ENCODE data around the gene ISG20. TPM values are rescaled to one million over a fixed set of nuclear protein-coding genes. Genes with fewer than 3 reads are reported as not detected.
"Not testable (repeated sequence)": the region's sequence is repeated elsewhere in the genome, so short reads cannot be mapped to it uniquely, and the experiment has no call there.

Gene ISG20
- polyA plus RNA-seq, 2 of the 4 experiments (the other 2 are of a cell fraction), result 7.2 to 47.4 TPM

- no peaks in the 10 kb centered on the region for H3K9me3 ChIP-seq
- CTCF ChIA-PET, result interaction anchor here (0.7 to 1.6 kb wide), 8 partner anchors 10 to 241 kb away, joined by 3 to 6 read pairs (median 4); no protein-coding TSS in a partner anchor
- peak overlapping the region; percentile 87 to 92 for H3K27ac ChIP-seq
- POLR2A ChIA-PET, result interaction anchor here (0.6 to 1.4 kb wide), 4 partner anchors 144 to 453 kb away, joined by 3 to 17 read pairs (median 8); partner anchors contain the start of genes MRPL46 and MRPS11
- peak overlapping the region; percentile 81 for H3K4me2 ChIP-seq
- peak overlapping the region; percentile 31 for H3K4me3 ChIP-seq
- FAIRE-seq (no peak), DNase-seq (ENCODE audit: low read depth in 1 of 2, low spot score in 1 of 2) (no peak), ATAC-seq (peak; percentile 55 to 62)
- 20% methylated on average over 7 of the region's 7 CpGs for WGBS (ENCODE audit: missing lambda C conversion rate)
- peaks cover 55% of the 10 kb centered on the region for H3K4me1 ChIP-seq
- no peak; the same call in 1 of the 2 replicates for TF ChIP-seq TP53 (CRISPR knock-in tag; IDR thresholded peaks at IDR 0.05)
- 0 out of 2 replicates have a peak, but pooled peaks have one; percentile 6 for TF ChIP-seq ZSCAN20 (CRISPR knock-in tag; IDR thresholded peaks at IDR 0.05)
- 0 out of 2 replicates have a peak, but pooled peaks have one; percentile 49 for TF ChIP-seq TFCP2L1 (CRISPR knock-in tag; IDR thresholded peaks at IDR 0.05)
- 0 out of 2 replicates have a peak, but pooled peaks have one; percentile 55 for TF ChIP-seq HOXB5 (CRISPR knock-in tag; IDR thresholded peaks at IDR 0.05)
- TF ChIP-seq MAZ (IDR thresholded peaks at IDR 0.05; ENCODE audit: borderline replicate concordance, low read depth, low read length), result no peak
- no peak for TF ChIP-seq SMC3 (IDR thresholded peaks at IDR 0.05)
- TF ChIP-seq EHF (CRISPR knock-in tag; IDR thresholded peaks at IDR 0.05), result 0 out of 2 replicates have a peak, but pooled peaks have one; percentile 34
- no peak for TF ChIP-seq JUNB (IDR thresholded peaks at IDR 0.05)
- no peak for TF ChIP-seq EP300 (IDR thresholded peaks at IDR 0.05)
- TF ChIP-seq RAD21 (conservative IDR thresholded peaks at IDR 0.05 in 1 of 2, IDR thresholded peaks at IDR 0.05 in 1 of 2), result no peak
- no peak for TF ChIP-seq ATOH8 (CRISPR knock-in tag; IDR thresholded peaks at IDR 0.05; ENCODE audit: low read depth)
- no peak for TF ChIP-seq RARB (CRISPR knock-in tag; IDR thresholded peaks at IDR 0.05)
- 0 out of 2 replicates have a peak, but pooled peaks have one; percentile 23 for TF ChIP-seq PHF8 (IDR thresholded peaks at IDR 0.05; ENCODE audit: borderline replicate concordance, low read depth)
- peak; percentile 67; the same call in 1 of the 2 replicates for TF ChIP-seq FOSB (CRISPR knock-in tag; IDR thresholded peaks at IDR 0.05)
- TF ChIP-seq CEBPB (IDR thresholded peaks at IDR 0.05), result no peak
- peak; percentile 71; the same call in 1 of the 2 replicates for TF ChIP-seq HOXA7 (CRISPR knock-in tag; IDR thresholded peaks at IDR 0.05)
- TF ChIP-seq FOSL2 (IDR thresholded peaks at IDR 0.05), result no peak
- no peak for TF ChIP-seq FOSL2 (CRISPR knock-in tag; IDR thresholded peaks at IDR 0.05)
- TF ChIP-seq EHMT2 (IDR thresholded peaks at IDR 0.05; ENCODE audit: low read depth), result no peak
- no peak for TF ChIP-seq CBX8 (IDR thresholded peaks at IDR 0.05)
- TF ChIP-seq POLR2A (IDR thresholded peaks at IDR 0.05; ENCODE audit: low read length), result no peak
- TF ChIP-seq FOXS1 (CRISPR knock-in tag; IDR thresholded peaks at IDR 0.05), result 0 out of 2 replicates have a peak, but pooled peaks have one; percentile 49
- peak; percentile 77; the same call in 1 of the 2 replicates for TF ChIP-seq HOXB13 (CRISPR knock-in tag; IDR thresholded peaks at IDR 0.05; ENCODE audit: low read depth)
Observed at GRCh38 chr15:88637841-88638625, 783 bp upstream of the ISG20 start.

GRCh38 chr15:88641959-88642452, 3.2 kb downstream of the ISG20 start:
- H3K27ac ChIP-seq, result no peak overlapping the region
- no peak for FAIRE-seq
- no peak for ATAC-seq
- POLR2A ChIA-PET, result no interaction called here
- H3K4me1 ChIP-seq, result peaks cover 29% of the 10 kb centered on the region
- no peaks in the 10 kb centered on the region for H3K9me3 ChIP-seq
- H3K4me3 ChIP-seq, result no peak overlapping the region
- TF ChIP-seq CEBPB (IDR thresholded peaks at IDR 0.05) (no peak), GATA3 (IDR thresholded peaks at IDR 0.05; ENCODE audit: borderline replicate concordance) (no peak), JUN (IDR thresholded peaks at IDR 0.05) (no peak), ZFP36 (IDR thresholded peaks at IDR 0.05; ENCODE audit: borderline replicate concordance, partially characterized antibody) (no peak), SMC3 (IDR thresholded peaks at IDR 0.05) (no peak), BCL3 (IDR thresholded peaks at IDR 0.05) (no peak)
- DNase-seq (ENCODE audit: low read depth in 1 of 2, low spot score in 1 of 2), result no peak
- 92% methylated on average over 12 of the region's 12 CpGs for WGBS (ENCODE audit: missing lambda C conversion rate)
- CTCF ChIA-PET, result interaction anchor here (0.6 to 1.3 kb wide), 2 partner anchors 15 to 482 kb away, joined by 3 to 4 read pairs; no protein-coding TSS in a partner anchor
- H3K4me2 ChIP-seq, result no peak overlapping the region

- H3K27ac ChIP-seq; ATAC-seq; H3K4me3 ChIP-seq; H3K9me3 ChIP-seq; H3K4me2 ChIP-seq; DNase-seq (ENCODE audit: low read depth in 1 of 2, low spot score in 1 of 2); FAIRE-seq: not testable (repeated sequence)
- WGBS (ENCODE audit: missing lambda C conversion rate), result 92% methylated on average over 11 of the region's 11 CpGs
- H3K4me1 ChIP-seq, result peaks cover 24% of the 10 kb centered on the region
- POLR2A ChIA-PET, result interaction anchor here (0.6 kb wide), 1 partner anchor 53 kb away, joined by 4 read pairs; no protein-coding TSS in a partner anchor
- CTCF ChIA-PET, result interaction anchor here (1.0 to 8.1 kb wide), 3 partner anchors 14 to 192 kb away, joined by 3 to 66 read pairs (median 4); no protein-coding TSS in a partner anchor
Observed at GRCh38 chr15:88642514-88642913, 3.7 kb downstream of the ISG20 start.

All from A549 (cell line).